Measurements from ENCODE around the gene SUPT20HL2.

DNA sequence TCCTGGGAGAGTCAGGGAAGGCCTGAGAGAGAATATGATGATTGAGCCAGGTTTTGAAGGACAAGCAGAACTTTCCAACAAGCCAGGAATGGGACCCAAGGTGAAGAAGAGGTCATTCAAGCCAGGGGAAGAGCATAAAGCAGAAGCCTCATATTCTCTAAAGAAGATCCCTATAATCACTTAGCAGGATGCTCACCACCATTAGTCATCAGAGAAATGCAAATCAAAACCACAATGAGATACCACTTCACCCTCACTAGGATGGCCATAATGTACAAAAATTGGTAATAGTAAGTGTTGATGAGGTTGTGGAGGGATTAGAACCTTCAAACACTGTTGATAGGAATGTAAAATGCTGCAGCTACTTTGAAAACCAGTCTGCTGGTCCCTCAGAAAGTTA, 26.0 kb upstream of the SUPT20HL2 start:
- TF ChIP-seq, protein P1, sequence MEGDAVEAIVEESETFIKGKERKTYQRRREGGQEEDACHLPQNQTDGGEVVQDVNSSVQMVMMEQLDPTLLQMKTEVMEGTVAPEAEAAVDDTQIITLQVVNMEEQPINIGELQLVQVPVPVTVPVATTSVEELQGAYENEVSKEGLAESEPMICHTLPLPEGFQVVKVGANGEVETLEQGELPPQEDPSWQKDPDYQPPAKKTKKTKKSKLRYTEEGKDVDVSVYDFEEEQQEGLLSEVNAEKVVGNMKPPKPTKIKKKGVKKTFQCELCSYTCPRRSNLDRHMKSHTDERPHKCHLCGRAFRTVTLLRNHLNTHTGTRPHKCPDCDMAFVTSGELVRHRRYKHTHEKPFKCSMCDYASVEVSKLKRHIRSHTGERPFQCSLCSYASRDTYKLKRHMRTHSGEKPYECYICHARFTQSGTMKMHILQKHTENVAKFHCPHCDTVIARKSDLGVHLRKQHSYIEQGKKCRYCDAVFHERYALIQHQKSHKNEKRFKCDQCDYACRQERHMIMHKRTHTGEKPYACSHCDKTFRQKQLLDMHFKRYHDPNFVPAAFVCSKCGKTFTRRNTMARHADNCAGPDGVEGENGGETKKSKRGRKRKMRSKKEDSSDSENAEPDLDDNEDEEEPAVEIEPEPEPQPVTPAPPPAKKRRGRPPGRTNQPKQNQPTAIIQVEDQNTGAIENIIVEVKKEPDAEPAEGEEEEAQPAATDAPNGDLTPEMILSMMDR (IDR thresholded peaks at IDR 0.05): no peak
- TF ChIP-seq POLR2A (IDR thresholded peaks at IDR 0.05): no peak
